NCI-H1417 (cell line): ENCODE results near the gene PDE4D.
"Not testable (repeated sequence)": the region's sequence is repeated elsewhere in the genome, so short reads cannot be mapped to it uniquely, and the experiment has no call there.

Experiments used
- DNase-seq, 3 experiments: peaks; one replicate each; lab custom pipeline; 2025; lab: John Stamatoyannopoulos, UW

PDE4D gene

GRCh38 chr5:59473611-59474010 lies 419.9 kb downstream of the PDE4D start:
- DNase-seq: no peak

GRCh38 chr5:59471463-59471862 lies 422.1 kb downstream of the PDE4D start:
- no peak for DNase-seq

GRCh38 chr5:59467969-59468368 lies 425.6 kb downstream of the PDE4D start:
- DNase-seq: no peak

GRCh38 chr5:59466271-59466670 lies 427.3 kb downstream of the PDE4D start:
- no peak for DNase-seq

GRCh38 chr5:59464969-59465368 lies 428.6 kb downstream of the PDE4D start:
- no peak for DNase-seq

- DNase-seq: not testable (repeated sequence)
These were observed 429.8 kb downstream of the PDE4D start for GRCh38 chr5:59463618-59464166.

GRCh38 chr5:59462956-59463355 lies 430.6 kb downstream of the PDE4D start:
- DNase-seq: no peak

GRCh38 chr5:59460368-59461153 lies 433.0 kb downstream of the PDE4D start:
- no peak for DNase-seq

- DNase-seq: no peak
These were observed 434.4 kb downstream of the PDE4D start for GRCh38 chr5:59458966-59459729.

GRCh38 chr5:59458321-59458720 lies 435.2 kb downstream of the PDE4D start:
- no peak for DNase-seq

GRCh38 chr5:59449905-59450644 lies 443.5 kb downstream of the PDE4D start:
- DNase-seq: no peak

GRCh38 chr5:59446356-59446755 lies 447.2 kb downstream of the PDE4D start:
- DNase-seq: no peak

- DNase-seq: no peak
These were observed 447.8 kb downstream of the PDE4D start for GRCh38 chr5:59445741-59446140.

GRCh38 chr5:59439303-59439702 lies 454.2 kb downstream of the PDE4D start:
- no peak for DNase-seq

GRCh38 chr5:59437176-59437575 lies 456.4 kb downstream of the PDE4D start:
- DNase-seq: no peak

GRCh38 chr5:59436364-59437148 lies 457.0 kb downstream of the PDE4D start:
- DNase-seq: no peak

GRCh38 chr5:59433174-59433573 lies 460.4 kb downstream of the PDE4D start:
- DNase-seq: no peak

GRCh38 chr5:59430066-59430685 lies 463.4 kb downstream of the PDE4D start:
- DNase-seq: no peak

- no peak for DNase-seq
These were observed 465.1 kb downstream of the PDE4D start for GRCh38 chr5:59428391-59428790.

- no peak for DNase-seq
These were observed 469.0 kb downstream of the PDE4D start for GRCh38 chr5:59424515-59424914.

GRCh38 chr5:59423021-59423420 lies 470.5 kb downstream of the PDE4D start:
- no peak for DNase-seq
